ENCODE results near the gene ITPRIPL1. TPM values are rescaled to one million over a fixed set of nuclear protein-coding genes. Genes with fewer than 3 reads are reported as not detected.
A peak's percentile ranks its signal among the peaks of the same experiment; 100 is the strongest.

ITPRIPL1 gene
- total RNA-seq, 2 donors from 2014 or later, result 26.1 to 55.9 TPM

DNA sequence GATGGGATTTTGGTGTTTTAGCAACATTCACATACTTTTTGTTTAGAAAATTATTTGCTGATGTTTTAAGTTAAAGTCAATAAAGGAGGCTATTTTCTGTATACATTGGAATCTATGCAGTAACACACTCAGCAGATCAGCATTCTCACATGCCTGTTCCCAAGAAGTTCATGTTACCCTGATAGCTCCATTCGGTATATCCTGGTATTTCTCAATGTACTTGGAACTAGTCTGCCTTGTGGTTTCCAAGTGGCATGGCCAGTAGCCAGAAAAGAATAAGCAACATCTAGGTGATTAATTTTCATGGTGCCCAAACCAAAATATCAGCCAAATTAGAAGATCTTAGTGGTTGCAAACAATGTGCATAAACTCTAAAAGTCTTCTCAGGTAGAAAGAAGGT lies 5.3 kb downstream of the ITPRIPL1 start:
- no peak overlapping the region for H3K27ac Mint-ChIP-seq
- peaks cover 34% of the 10 kb centered on the region for H3K4me1 Mint-ChIP-seq
- no peak overlapping the region for H3K4me3 Mint-ChIP-seq
- ATAC-seq (replicated peaks), result no peak
- H3K9me3 Mint-ChIP-seq, result no peaks in the 10 kb centered on the region
- no peaks in the 10 kb centered on the region for H3K27me3 Mint-ChIP-seq
- H3K36me3 Mint-ChIP-seq (ENCODE audit: low read depth), result peaks cover 45% of the 10 kb centered on the region

DNA sequence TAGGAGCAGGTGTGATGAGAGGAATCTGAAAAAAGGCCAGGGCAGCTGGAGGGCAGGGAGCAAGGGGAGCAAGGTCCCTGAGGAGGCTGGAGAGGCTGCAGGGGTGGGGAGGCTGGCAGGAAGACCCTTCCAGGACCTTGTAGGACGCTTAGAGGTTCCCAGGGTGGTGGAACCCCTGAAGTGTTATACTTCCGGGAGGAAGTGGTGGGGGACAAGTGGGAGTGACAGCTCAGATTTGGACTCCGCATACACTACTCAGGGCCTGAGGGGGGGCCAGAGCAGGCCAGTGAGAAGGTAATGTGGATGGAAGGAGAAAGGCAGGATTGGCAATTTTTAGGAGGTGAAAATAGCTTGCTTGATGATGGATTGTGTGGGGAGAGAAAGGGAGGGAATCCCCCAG lies 8.6 kb downstream of the ITPRIPL1 start:
- Mint-ChIP-seq H3K36me3 (ENCODE audit: low read depth) (peaks cover 26% of the 10 kb centered on the region), H3K4me1 (peaks cover 31% of the 10 kb centered on the region), H3K9me3 (no peaks in the 10 kb centered on the region), H3K4me3 (peak overlapping the region; percentile 97), H3K27me3 (no peaks in the 10 kb centered on the region), H3K27ac (peak overlapping the region; percentile 94)
- ATAC-seq (replicated peaks), result no peak

- H3K36me3 Mint-ChIP-seq (ENCODE audit: low read depth), result peaks cover 31% of the 10 kb centered on the region
- peak overlapping the region; percentile 94 for H3K27ac Mint-ChIP-seq
- no peaks in the 10 kb centered on the region for H3K27me3 Mint-ChIP-seq
- H3K4me1 Mint-ChIP-seq, result peaks cover 47% of the 10 kb centered on the region
- ATAC-seq (replicated peaks), result no peak
- no peaks in the 10 kb centered on the region for H3K9me3 Mint-ChIP-seq
- peak overlapping the region; percentile 97 for H3K4me3 Mint-ChIP-seq
Measured at GRCh38 chr2:96336104-96336775, 11.1 kb downstream of the ITPRIPL1 start.

- Mint-ChIP-seq H3K9me3 (no peaks in the 10 kb centered on the region), H3K4me1 (peaks cover 53% of the 10 kb centered on the region), H3K27me3 (no peaks in the 10 kb centered on the region), H3K36me3 (ENCODE audit: low read depth) (peaks cover 37% of the 10 kb centered on the region), H3K27ac (peak overlapping the region; percentile 94), H3K4me3 (peak overlapping the region; percentile 97)
- no peak for ATAC-seq (replicated peaks)
Measured at GRCh38 chr2:96336873-96337272, 11.8 kb downstream of the ITPRIPL1 start.

GRCh38 chr2:96340493-96341414 lies 15.6 kb downstream of the ITPRIPL1 start:
- peaks cover 74% of the 10 kb centered on the region for H3K36me3 Mint-ChIP-seq (ENCODE audit: low read depth)
- H3K27me3 Mint-ChIP-seq, result no peaks in the 10 kb centered on the region
- peak; percentile 50 for ATAC-seq (replicated peaks)

GRCh38 chr2:96341641-96342040 lies 16.5 kb downstream of the ITPRIPL1 start:
- Mint-ChIP-seq H3K27me3 (no peaks in the 10 kb centered on the region), H3K27ac (peak overlapping the region; percentile 90), H3K4me1 (peaks cover 49% of the 10 kb centered on the region), H3K4me3 (peak overlapping the region; percentile 73), H3K9me3 (no peaks in the 10 kb centered on the region), H3K36me3 (ENCODE audit: low read depth) (peaks cover 75% of the 10 kb centered on the region)
- no peak for ATAC-seq (replicated peaks)

More at GRCh38 chr2:96340493-96341414, 15.6 kb downstream of the ITPRIPL1 start:
- Mint-ChIP-seq H3K4me1 (peaks cover 56% of the 10 kb centered on the region), H3K9me3 (no peaks in the 10 kb centered on the region), H3K4me3 (peak overlapping the region; percentile 73), H3K27ac (peak overlapping the region; percentile 90)

DNA sequence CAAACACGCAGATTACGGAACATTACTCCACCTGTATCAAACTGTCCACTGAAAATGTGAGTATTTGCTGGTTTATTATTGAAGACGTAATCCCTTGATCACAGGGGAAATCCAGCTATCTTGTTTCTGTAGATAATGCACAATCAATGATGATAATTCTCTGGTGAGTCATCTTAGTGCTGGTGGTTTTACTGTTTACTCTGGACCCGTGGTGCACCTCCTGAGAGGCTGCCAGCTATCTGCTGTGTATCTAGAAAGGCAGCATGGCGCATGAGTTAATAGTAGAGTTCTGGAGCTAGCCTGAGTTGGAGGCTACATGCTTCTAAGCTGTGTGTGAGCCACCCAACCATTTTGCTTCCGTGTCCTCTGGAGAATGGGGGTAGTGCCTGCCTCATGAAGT lies 17.0 kb downstream of the ITPRIPL1 start:
- H3K4me1 Mint-ChIP-seq, result peaks cover 46% of the 10 kb centered on the region
- peak overlapping the region; percentile 90 for H3K27ac Mint-ChIP-seq

DNA sequence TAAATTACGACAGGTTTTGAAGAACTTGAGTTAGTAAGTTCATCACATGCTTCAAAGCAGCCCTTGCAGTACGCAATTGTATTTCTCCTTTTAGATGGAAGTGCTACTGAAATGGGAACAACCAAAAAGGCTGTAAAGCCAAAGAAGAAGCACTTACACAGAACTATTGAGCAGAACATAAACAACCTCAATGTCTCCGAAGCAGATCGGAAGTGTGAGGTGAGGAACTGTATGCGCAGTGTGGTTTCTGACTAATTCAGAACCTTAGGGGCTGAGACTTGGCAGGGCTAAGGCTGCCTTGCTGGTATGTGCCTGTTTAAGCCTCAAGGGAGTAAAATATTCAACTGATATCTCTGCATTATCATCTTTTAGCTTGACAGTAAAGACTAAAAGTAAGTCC lies 18.9 kb downstream of the ITPRIPL1 start:
- H3K4me1 Mint-ChIP-seq, result peaks cover 41% of the 10 kb centered on the region
- peaks cover 86% of the 10 kb centered on the region for H3K36me3 Mint-ChIP-seq (ENCODE audit: low read depth)
- peak; percentile 83 for ATAC-seq (replicated peaks)
- peak overlapping the region; percentile 90 for H3K27ac Mint-ChIP-seq
- no peaks in the 10 kb centered on the region for H3K9me3 Mint-ChIP-seq
- no peaks in the 10 kb centered on the region for H3K27me3 Mint-ChIP-seq
- peak overlapping the region; percentile 73 for H3K4me3 Mint-ChIP-seq

More for the DNA sequence above, 17.0 kb downstream of the ITPRIPL1 start:
- no peaks in the 10 kb centered on the region for H3K9me3 Mint-ChIP-seq
- H3K27me3 Mint-ChIP-seq, result no peaks in the 10 kb centered on the region
- peak; percentile 79 for ATAC-seq (replicated peaks)
- H3K36me3 Mint-ChIP-seq (ENCODE audit: low read depth), result peaks cover 79% of the 10 kb centered on the region
- H3K4me3 Mint-ChIP-seq, result peak overlapping the region; percentile 73

DNA sequence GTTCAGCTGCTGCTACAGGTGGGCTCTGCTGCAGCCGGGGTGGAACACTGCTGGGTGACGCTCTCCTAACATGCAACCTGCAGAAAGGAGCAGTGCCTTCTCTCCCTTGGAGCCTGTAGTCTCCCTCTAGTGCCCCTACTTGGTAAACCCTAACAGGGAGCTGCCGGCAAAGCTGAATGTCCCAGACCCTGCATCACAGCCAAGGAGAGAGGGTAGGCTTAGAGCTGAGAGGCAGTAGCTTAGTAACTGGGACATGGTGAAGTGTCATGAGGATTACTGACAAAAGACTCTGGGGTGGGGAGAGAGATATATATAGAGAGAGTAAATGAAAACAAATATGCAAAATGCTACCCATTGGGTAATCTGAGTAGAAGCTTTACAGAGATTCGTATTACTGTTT lies 20.3 kb downstream of the ITPRIPL1 start:
- no peaks in the 10 kb centered on the region for H3K27me3 Mint-ChIP-seq
- ATAC-seq (replicated peaks), result no peak
- no peaks in the 10 kb centered on the region for H3K9me3 Mint-ChIP-seq
- H3K27ac Mint-ChIP-seq, result no peak overlapping the region
- H3K4me1 Mint-ChIP-seq, result peaks cover 31% of the 10 kb centered on the region
- peaks cover 89% of the 10 kb centered on the region for H3K36me3 Mint-ChIP-seq (ENCODE audit: low read depth)
- peak overlapping the region; percentile 73 for H3K4me3 Mint-ChIP-seq

DNA sequence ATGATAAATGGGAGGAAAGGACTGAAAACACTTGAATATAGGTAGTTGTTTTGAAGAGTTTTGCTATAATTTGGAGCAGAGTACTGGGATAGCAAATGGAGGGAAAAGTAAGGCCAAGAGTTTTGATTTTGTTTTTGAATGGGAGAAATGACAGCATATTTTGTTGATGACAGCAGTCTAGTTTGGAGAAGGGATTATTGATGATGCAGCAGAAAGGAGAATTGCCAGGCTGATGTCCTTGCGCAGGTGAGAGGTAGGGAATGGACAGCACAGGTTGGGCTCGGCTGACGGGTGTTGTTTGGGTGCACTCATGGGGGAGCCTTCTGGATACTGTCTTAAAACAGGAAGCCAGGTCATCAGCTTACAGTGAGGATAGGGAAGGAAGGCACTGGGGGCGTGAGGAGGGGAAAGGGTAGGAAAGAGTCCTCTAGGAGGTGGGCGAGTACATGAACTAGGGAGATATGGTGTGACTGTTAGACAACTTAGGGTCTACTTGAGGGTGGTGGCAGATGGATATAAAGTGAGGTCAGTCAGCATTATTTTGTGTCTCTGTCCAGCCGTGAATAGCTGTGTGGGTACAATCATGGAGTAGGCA lies 20.8 kb downstream of the ITPRIPL1 start:
- H3K36me3 Mint-ChIP-seq (ENCODE audit: low read depth), result peaks cover 90% of the 10 kb centered on the region
- no peak for ATAC-seq (replicated peaks)
- peaks cover 27% of the 10 kb centered on the region for H3K4me1 Mint-ChIP-seq
- H3K9me3 Mint-ChIP-seq, result no peaks in the 10 kb centered on the region
- no peaks in the 10 kb centered on the region for H3K27me3 Mint-ChIP-seq
- peak overlapping the region; percentile 73 for H3K4me3 Mint-ChIP-seq
- no peak overlapping the region for H3K27ac Mint-ChIP-seq

DNA sequence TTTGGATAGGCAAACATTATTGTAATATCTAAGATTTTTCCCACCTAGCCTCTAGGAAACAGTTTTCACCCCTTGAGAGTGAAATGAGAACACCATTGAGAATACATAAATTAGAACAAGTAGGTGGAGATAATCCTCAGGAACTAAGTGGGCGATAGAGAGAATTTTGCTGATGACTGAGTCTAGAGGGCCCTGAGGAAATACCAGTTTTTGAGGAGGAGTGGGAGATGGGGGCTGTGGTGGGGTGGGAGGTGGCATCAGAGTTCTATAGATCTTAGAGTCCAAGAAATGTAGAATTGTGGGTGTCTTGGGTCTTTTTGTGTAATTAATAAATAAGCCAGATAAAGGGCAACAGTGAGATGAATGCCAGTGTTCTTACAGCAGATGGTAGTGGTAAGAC lies 22.3 kb downstream of the ITPRIPL1 start:
- Mint-ChIP-seq H3K4me1 (peaks cover 13% of the 10 kb centered on the region), H3K9me3 (no peaks in the 10 kb centered on the region), H3K4me3 (no peak overlapping the region), H3K27me3 (no peaks in the 10 kb centered on the region), H3K27ac (no peak overlapping the region), H3K36me3 (ENCODE audit: low read depth) (peaks cover 84% of the 10 kb centered on the region)
- ATAC-seq (replicated peaks), result no peak

GRCh38 chr2:96353032-96353561 lies 28.0 kb downstream of the ITPRIPL1 start:
- Mint-ChIP-seq H3K4me3 (no peak overlapping the region), H3K27ac (no peak overlapping the region), H3K27me3 (no peaks in the 10 kb centered on the region), H3K36me3 (ENCODE audit: low read depth) (peaks cover 72% of the 10 kb centered on the region), H3K4me1 (no peaks in the 10 kb centered on the region), H3K9me3 (no peaks in the 10 kb centered on the region)
- ATAC-seq (replicated peaks), result no peak

- peaks cover 69% of the 10 kb centered on the region for H3K36me3 Mint-ChIP-seq (ENCODE audit: low read depth)
- no peaks in the 10 kb centered on the region for H3K9me3 Mint-ChIP-seq
- H3K27me3 Mint-ChIP-seq, result no peaks in the 10 kb centered on the region
- ATAC-seq (replicated peaks), result no peak
- no peak overlapping the region for H3K27ac Mint-ChIP-seq
- H3K4me3 Mint-ChIP-seq, result no peak overlapping the region
- no peaks in the 10 kb centered on the region for H3K4me1 Mint-ChIP-seq
Measured at GRCh38 chr2:96353606-96354101, 28.5 kb downstream of the ITPRIPL1 start.

- Mint-ChIP-seq H3K4me3 (no peak overlapping the region), H3K27me3 (no peaks in the 10 kb centered on the region), H3K9me3 (no peaks in the 10 kb centered on the region), H3K4me1 (peaks cover 6% of the 10 kb centered on the region), H3K27ac (no peak overlapping the region), H3K36me3 (ENCODE audit: low read depth) (peaks cover 66% of the 10 kb centered on the region)
- ATAC-seq (replicated peaks), result no peak
Measured at GRCh38 chr2:96354492-96354891, 29.4 kb downstream of the ITPRIPL1 start.

All from activated T-helper 17 cell treated with anti-CD3 and anti-CD28 coated beads, Interleukin-2, amount 50 U/mL, for 72 hours (primary cell).